RKO (cell line): ENCODE measurements around the gene PGRMC1.
A peak's percentile ranks its signal among the peaks of the same experiment; 100 is the strongest.
"Not testable (repeated sequence)": the region's sequence is repeated elsewhere in the genome, so short reads cannot be mapped to it uniquely, and the experiment has no call there.

Experiments
- DNase-seq: peaks from one replicate; pipeline ENCODE4 v3.0.0-alpha.2; 2016; ENCODE audit warnings: low spot score

Gene PGRMC1

DNA sequence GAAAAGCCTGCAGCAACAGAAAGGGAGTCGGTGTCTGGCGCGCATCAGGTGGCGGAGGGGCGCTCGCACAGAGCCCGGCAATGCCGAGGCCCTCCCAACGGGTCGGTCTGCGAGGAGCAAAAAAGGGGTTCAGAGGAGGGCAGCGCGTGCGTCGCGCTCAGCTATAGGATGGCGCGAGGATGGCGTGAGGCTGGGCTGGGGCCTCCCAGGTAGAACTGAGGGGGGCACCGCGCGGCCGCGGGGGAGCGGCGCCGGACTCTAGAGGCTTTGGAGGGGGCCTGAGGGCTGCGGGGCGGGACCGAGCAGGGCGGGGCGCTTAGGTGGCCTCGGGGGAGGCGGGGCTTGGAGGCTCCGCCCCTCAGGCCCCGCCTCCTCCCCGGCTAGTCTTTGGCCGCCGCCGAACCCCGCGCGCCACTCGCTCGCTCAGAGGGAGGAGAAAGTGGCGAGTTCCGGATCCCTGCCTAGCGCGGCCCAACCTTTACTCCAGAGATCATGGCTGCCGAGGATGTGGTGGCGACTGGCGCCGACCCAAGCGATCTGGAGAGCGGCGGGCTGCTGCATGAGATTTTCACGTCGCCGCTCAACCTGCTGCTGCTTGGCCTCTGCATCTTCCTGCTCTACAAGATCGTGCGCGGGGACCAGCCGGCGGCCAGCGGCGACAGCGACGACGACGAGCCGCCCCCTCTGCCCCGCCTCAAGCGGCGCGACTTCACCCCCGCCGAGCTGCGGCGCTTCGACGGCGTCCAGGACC, at the start of gene PGRMC1:
Gene PGRMC1 (plus strand): TSS at position 414 of the 751 bp plus-strand sequence. CDS start 79 bp downstream, at position 493.
- DNase-seq: peak; percentile 74

DNA sequence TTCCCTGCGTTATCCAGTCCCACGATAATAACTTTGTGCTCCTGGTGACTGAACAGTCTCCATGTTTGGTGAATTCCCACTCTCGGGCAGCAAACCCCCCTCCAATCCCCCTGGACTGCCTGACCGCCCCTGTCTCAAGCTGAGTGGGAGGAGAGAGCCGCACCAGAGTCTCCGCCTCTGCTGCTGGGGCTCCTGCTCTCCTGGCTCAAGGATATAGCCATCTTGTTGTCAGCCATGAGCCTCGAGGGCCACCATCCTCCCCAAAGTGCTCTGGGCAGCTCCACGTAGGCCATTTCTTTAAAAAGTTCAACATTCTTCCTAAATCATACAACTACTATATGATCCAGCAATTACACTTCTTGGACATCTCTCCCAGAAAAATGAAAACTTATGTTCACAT, 49.3 kb upstream of the PGRMC1 start:
- no peak for DNase-seq

DNA sequence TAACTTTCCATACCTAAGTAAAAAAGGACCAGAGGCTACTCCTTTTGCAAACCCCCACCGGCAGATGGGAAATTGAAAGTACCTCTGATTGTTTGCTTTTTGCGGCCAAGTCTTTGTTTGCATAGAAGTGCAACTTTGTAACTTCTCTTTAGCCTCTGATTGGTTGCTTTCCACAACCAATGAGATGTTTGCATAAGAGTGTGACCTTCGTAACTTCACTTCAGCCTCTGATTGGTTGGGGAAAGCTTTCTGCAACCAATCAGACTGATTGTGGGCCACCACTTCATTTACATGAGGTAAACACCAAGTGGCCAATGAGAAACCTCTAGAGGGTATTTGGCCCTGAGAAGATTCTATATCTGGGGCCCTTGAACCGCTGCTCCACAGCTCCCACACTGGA, 48.8 kb upstream of the PGRMC1 start:
- DNase-seq: no peak

DNA sequence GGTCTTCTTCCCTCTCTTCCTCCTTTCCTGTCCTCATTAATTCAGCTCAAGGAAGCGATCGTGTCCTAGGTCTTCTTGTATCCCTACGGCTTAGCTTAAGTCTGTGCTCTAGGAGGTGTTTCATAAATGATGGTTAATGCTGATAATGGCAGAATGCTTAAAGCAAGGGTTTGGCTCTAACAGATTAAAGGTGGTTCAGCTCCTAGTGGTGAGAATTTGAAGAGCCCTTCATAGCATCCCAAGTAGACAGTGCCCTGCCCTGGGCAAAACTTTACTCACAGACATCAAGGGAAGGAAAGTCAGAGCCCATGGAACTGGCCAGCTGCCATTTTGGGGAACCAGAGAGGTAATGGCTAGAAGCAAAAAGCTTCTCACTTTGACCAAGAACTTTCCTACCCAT, 47.0 kb upstream of the PGRMC1 start:
- no peak for DNase-seq

DNA sequence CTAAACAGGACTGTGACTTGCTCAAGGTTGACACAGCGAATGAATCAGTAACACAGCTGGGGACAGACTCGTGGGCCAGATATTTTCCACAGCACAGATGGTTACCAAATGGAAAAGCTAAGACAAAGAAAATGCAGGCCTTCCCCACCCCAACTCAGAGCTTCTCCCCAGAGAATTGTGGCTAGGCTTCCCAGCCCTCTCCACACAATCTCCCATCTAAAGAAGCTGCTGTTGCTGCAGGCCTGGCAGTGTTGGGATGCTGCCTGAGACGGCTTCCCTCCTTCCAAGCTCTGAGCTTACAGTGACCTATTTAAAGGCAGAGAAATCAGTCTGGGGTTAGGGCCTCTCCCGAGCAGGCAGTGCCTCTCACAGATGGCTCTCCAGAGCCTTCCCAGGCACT, 46.5 kb upstream of the PGRMC1 start:
- DNase-seq: no peak

DNA sequence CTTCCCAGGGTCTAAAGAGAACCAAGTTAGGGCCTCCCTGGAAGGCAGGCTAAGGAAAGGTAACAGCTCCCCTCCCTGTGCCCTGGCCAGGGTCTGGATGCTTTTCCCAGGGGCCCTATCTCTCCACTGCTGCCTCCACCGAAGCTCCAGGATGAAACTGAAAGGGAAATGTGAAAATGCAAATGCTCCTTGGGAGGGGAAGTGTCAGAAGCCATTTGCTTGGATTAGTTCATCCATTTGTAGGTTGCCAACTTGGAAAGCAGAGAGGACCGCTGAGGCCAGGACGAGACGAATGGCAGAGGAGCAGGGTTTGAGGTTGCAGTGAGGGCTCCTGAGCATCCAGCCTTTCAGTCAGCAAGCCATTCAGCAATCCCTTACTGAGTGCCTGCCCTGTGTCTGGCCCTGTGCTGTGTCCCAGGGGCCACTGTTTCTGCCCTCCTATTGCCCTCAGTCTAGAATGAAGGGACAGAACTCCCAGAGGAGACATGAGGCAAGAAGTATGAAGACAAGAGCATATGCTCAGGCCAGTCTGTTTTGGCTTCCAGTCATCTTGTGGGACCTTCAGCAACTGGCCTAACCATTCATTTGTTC, 45.9 kb upstream of the PGRMC1 start:
- DNase-seq: no peak

DNA sequence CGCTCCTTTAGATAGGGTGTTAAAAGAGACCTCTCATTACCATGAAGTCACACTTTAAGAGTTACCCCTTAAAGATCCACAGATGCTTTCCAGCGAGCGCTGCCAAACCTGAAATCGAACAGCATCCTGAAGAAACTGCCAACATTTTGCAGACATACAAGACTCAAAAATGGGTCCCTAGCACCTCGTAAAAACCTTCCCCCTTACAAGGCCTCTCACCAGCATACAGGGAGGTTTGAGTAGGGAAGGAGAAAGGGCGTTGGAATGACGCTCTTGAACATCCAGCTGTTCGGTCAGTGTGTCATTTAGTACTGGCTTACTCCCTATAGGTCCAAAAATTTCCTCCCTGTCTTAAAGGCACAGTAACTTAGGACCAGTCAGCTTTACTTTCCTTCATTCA, 45.3 kb upstream of the PGRMC1 start:
- peak; percentile 52 for DNase-seq

DNA sequence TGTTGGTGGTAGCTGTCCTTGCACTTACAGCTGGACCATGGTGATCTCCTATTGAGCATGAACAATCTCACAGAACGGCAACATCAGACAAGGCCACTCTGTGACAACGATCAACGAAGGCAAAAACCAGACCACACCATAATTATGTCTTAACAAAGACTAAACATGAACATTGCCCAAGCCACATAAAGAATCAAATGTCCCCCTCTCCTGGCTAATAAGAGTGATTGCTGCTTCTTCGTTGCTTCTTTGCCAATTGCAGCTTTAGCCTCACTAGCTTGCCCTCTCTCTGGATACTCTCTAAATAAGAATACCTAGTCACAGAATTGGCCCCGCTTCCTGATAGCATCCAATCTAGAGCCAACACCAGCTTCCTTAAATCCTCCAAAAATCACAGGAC, 41.5 kb upstream of the PGRMC1 start:
- DNase-seq: peak; percentile 39

DNA sequence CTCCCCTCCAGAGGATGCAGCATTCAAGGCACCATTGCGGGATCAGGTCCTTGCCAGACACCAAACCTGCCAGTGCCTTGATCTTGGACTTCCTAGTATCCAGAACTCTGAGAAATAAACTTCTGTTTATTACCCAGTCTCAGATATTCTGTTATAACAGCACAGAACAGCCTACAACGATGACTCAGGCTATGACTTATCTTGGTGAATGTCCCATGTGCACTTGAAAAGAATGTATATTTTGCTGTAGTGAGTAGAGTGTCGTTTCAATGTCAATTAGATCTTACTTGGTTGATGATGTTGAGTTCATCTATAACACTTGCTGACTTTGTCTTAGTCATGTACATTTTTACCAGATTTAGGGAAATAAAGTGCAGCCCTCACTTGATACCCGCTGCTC, 34.5 kb upstream of the PGRMC1 start:
- peak; percentile 55 for DNase-seq

DNA sequence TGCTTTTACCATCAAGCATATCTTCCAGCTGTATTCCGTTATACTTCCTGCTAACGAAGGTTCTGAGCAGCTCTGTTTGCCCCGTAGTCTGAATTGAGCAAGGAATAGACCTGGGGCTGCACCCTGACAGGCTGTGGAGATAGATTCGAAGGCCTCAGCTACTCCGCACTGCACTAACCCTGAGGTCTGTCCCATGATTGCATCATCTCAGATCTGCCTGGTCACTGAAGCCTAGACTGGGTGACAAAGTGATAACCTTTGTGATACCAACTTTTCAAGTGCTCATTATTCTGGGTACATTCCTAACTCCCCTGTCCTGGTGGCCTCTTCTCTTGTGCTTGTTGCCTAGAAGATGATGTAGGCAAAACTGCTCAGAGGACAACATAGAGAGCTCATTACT, 29.9 kb upstream of the PGRMC1 start:
- no peak for DNase-seq

DNA sequence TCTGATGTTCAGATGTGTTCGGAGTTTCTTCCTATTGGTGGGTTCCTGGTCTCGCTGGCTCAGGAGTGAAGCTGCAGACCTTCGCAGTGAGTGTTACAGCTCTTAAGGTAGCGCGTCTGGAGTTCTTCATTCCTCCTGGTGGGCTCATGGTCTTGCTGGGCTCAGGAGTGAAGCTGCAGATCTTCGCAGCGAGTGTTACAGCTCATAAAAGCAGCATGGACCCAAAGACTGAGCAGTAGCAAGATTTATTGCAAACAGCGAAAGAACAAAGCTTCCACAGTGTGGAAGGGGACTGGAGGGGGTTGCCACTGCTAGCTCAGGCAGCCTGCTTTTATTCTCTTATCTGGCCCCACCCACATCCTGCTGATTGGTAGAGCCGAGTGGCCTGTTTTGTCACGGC, 28.6 kb upstream of the PGRMC1 start:
- not testable (repeated sequence) for DNase-seq

DNA sequence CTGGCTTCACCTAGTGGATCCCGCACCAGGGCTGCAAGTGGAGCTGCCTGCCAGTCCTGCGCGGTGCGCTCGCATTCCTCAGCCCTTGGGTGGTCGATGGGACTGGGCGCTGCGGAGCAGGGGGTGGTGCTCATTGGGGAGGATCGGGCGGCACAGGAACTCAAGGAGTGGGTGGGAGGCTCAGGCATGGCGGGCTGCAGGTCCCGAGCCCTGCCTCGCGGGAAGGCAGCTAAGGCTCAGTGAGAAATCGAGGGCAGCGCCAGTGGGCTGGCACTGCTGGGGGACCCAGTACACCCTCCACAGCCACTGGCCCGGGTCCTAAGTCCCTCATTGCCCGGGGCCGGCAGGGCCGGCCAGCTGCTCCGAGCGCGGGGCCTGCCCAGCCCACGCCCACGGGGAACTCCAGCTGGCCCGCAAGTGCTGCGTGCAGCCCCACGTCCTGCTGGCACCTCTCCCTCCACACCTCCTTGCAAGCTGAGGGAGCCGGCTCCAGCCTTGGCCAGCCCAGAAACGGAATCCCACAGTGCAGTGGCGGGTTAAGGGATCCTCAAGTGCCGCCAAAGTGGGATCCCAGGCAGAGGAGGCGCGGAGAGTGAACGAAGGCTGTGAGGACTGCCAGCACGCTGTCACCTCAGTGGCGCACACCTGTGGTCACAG, 27.6 kb upstream of the PGRMC1 start:
- no peak for DNase-seq

DNA sequence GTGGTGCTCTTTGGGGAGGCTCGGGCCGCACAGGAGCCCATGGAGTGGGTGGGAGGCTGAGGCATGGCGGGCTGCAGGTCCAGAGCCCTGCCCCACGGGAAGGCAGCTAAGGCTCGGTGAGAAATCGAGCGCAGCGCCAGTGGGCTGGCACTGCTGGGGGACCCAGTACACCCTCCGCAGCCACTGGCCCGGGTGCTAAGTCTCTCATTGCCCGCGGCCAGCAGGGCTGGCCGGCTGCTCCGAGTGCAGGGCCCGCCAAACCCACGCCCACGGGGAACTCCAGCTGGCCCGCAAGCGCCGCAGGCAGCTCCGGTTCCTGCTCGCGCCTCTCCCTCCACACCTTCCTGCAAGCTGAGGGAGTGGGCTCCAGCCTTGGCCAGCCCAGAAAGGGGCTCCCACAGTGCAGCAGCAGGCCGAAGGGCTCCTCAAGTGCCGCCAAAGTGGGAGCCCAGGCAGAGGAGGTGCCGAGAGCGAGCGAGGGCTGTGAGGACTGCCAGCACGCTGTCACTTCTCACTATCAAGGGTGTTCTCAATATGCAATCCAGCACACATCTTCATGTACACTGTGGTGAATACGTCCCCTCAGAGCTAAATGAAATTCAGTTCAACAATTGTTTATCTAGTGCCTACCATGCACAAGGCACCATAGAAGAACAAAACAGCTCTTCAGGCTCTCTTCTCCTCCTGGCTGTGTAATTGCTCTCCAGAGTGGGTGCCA, 25.0 kb upstream of the PGRMC1 start:
- DNase-seq: not testable (repeated sequence)

DNA sequence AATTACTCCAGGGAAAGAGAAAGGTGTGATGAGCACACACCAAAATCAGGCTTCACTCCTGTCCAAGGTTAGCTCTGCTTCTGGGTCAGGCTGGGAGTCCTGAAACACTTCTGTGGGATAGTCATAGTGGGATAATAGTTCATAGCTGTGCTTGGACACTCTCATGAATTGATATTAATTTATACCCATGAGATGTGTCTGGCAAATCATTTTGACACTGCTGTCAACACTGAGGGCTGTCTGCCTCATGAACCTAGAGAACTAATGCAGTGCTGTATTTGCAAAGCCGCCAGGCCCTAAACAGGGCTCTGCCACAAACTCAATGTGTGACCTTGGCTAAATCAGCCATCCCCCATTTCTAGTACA, 24.5 kb upstream of the PGRMC1 start:
- DNase-seq: no peak

DNA sequence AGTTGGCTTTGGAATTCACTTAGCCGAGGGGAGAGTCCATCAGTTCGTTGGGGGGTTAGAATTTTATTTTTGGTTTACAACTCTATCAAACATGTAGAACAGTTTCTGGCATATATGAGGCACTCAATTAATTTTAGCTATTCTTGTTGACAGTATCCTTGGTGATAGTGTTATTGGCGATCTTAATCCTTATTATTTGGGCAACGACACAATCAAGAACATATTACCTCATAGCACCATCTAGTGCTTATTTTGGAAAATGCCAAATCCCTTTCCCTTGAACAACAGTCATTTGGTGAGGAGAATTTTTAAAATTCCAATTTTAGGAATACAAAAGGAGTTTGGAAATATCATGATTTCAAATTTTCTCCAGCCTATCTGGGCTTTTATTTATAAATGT, 17.9 kb upstream of the PGRMC1 start:
- DNase-seq: peak; percentile 43

DNA sequence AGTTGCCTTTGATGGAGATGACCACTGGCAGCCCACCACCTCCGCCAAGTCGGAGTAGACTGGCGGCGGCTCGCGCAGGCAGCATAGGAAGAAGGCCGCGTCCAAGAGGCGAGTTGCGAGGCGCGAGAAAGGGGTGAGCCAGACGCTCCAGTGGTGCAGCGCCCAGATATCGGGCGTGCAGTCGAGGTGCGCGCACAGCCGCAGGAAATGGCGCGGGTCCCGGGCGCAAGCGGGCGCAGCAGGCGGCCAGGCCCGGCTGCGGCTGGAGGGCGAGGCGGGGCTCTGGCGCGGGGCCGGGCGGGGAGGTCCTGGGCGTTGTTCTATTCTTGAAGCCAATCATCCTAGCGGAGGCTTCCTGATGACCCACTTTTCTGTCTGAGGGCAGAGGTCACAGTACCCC, 13.2 kb upstream of the PGRMC1 start:
- DNase-seq: no peak

DNA sequence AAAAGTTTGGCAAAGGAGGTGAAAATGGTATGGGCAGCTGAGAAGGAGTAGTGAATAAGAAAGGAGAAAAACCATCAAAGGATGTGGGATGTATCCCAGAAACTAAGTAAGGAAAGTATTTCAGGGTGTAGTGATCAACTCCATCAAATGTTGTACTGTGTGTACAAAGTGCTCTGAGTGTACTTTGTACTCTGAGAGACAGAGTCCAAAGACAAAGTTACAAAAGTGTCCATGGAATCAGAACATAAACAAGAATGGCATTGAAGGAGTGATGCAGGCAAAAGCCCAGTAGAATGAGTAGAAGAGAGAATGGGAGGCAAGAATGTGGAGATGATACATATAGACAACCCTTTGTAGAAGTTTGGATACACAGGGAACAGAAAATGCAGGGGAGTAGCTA, 12.3 kb upstream of the PGRMC1 start:
- no peak for DNase-seq

DNA sequence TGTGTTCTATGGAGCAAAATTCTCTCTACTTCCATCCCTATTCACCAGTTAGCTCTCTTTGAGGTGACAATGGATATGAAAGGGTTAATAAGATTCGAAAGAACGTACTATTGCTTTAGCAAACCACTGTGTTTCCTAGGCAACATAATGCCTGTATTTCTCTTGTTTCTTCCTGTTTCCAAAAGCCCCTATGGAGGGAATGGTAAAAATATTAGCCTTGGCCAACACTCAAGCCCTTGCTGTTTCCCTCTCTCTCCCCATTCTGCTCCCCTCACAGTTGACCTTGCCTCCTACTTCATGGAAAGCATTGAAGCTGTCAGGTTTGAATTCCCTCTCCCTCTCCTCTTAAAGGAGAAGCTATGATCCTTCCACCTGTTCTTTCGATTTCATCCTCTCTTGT, 9.6 kb upstream of the PGRMC1 start:
- DNase-seq: no peak

DNA sequence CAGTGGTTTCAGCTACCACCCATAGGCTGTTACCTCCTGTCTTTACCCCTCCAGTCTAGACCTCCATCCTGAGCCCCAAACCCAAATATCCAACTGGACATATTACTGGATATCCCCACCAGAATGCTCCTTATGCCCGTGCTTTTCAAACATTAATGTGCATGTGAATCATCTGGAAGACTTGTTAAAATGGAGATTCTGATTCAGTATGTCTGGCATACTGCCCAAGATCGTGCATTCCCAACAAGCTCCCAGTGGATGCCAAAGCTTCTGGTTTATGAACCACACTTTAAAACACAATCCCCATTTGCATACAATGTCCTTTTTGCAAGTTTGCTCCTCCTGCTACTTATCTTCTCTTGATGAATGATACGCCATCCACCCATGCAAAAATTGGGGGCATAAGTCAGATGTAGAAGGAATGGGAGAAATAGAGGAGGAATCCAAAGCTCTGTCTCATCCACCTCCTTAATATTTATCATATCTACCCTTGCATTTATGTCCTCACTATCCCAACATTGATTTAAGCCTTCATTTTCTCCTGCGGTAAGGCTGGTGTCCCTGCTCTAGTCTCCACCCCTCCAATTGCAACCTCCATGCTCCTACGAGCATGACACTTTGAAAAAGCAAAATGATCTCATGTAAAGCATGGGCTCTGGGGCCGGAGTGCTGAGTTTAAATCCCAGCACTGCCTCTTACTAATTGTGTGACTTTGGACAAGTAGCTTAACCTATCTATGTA, 7.4 kb upstream of the PGRMC1 start:
- peak; percentile 70 for DNase-seq

DNA sequence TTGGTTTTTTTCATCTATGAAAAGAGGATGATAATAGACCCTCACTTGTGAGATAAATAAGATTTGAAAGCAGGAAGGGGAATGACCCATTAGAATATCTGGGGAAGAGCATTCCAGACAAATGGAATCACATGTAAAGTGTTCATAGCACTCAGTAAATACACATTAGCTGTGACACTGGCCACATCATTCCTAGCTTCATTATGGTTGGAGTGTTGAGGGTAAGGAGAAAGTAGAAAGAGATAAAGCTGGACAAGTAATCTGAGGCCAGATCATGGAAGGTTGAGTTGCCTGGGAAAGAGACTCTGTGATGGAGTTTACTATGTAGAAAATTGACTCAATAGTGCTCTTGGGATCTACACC, 6.9 kb upstream of the PGRMC1 start:
- no peak for DNase-seq

DNA sequence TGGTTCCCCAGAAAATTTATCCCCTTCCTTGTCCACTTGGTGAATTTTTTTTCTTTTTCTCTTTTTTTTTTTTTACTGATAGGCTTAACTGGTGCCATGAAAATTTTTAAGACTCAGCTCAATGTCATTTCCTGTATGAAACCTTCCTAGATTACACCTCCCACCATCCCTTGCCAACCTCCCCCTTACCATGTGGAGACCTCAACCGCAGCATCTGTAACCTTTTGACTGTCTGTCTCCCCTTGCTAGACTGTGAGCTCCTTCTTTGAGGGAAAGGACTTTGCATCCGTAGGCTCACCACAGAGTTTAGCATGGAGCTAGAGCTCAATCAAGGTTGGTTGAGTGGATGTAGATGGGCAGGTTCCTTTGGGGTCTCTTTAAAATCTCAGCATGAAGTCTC, 5.2 kb upstream of the PGRMC1 start:
- DNase-seq: no peak

DNA sequence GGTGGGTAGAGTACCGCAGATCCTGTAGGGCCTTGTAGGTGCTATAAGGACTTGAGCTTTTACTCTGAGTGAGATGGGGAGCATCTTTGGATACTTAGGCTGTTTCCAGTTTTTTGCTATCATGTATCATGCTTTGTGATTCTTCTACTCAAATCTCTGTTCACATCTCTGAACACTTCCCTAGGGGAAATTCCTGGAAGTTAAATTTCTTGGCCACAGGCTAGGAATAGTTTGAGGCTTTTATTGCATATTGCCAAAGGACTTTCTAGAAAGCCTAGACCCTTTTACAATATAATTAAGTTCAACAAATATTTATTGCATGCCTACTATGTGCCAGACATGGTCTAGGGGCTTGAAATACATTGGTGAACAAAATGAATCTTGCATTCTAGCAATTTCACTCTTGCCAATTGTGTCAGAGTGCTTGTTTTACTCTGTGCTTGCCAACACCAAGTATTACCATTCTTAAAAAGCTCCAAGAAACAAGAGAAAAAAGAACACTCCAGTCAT, 4.1 kb upstream of the PGRMC1 start:
- DNase-seq: no peak
